CD4-positive, alpha-beta T cell treated with Interleukin-4 for 4 hours (primary cell): Measurements from ENCODE around the gene TMEM178B.
"Not testable (repeated sequence)": the region's sequence is repeated elsewhere in the genome, so short reads cannot be mapped to it uniquely, and the experiment has no call there.

ENCODE experiments used
- DNase-seq: peaks from one replicate; pipeline ENCODE4 v3.0.0-alpha.2; 2020

TMEM178B gene

GRCh38 chr7:141073641-141074161 is at the start of gene TMEM178B:
TSS of gene TMEM178B (plus strand) at chr7:141074064.
- no peak for DNase-seq

GRCh38 chr7:141024668-141025067 is 49.2 kb upstream of the TMEM178B start:
- DNase-seq = no peak

- DNase-seq = no peak
These were observed 46.8 kb upstream of the TMEM178B start for GRCh38 chr7:141027043-141027442.

GRCh38 chr7:141028767-141029166 is 45.1 kb upstream of the TMEM178B start:
- DNase-seq = no peak

GRCh38 chr7:141032539-141033323 is 41.1 kb upstream of the TMEM178B start:
- DNase-seq = not testable (repeated sequence)

GRCh38 chr7:141038100-141038499 is 35.8 kb upstream of the TMEM178B start:
- not testable (repeated sequence) for DNase-seq

- DNase-seq = no peak
These were observed 34.5 kb upstream of the TMEM178B start for GRCh38 chr7:141039376-141039775.

GRCh38 chr7:141042222-141043193 is 31.4 kb upstream of the TMEM178B start:
- no peak for DNase-seq

- no peak for DNase-seq
These were observed 30.2 kb upstream of the TMEM178B start for GRCh38 chr7:141043616-141044015.

- DNase-seq = no peak
These were observed 28.6 kb upstream of the TMEM178B start for GRCh38 chr7:141045126-141045841.

- no peak for DNase-seq
These were observed 27.8 kb upstream of the TMEM178B start for GRCh38 chr7:141045842-141046620.

- peak; percentile 84 for DNase-seq
These were observed 20.2 kb upstream of the TMEM178B start for GRCh38 chr7:141053626-141054025.

GRCh38 chr7:141055146-141055545 is 18.7 kb upstream of the TMEM178B start:
- no peak for DNase-seq

- DNase-seq = no peak
These were observed 16.1 kb upstream of the TMEM178B start for GRCh38 chr7:141057788-141058187.

GRCh38 chr7:141067856-141068255 is 6.0 kb upstream of the TMEM178B start:
- DNase-seq = not testable (repeated sequence)

- peak; percentile 28 for DNase-seq
These were observed 2.5 kb upstream of the TMEM178B start for GRCh38 chr7:141071260-141071854.

- no peak for DNase-seq
These were observed 1.9 kb upstream of the TMEM178B start for GRCh38 chr7:141071855-141072547.

GRCh38 chr7:141072548-141073172 is 1.2 kb upstream of the TMEM178B start:
- no peak for DNase-seq

GRCh38 chr7:141073173-141073640 is 657 bp upstream of the TMEM178B start:
- no peak for DNase-seq
